Measurements from ENCODE around the gene PDLIM1. TPM values are rescaled to one million over a fixed set of nuclear protein-coding genes. Genes with fewer than 3 reads are reported as not detected.

Gene PDLIM1
- total RNA-seq, 1 donor from 2014 or later: 73.8 TPM

DNA sequence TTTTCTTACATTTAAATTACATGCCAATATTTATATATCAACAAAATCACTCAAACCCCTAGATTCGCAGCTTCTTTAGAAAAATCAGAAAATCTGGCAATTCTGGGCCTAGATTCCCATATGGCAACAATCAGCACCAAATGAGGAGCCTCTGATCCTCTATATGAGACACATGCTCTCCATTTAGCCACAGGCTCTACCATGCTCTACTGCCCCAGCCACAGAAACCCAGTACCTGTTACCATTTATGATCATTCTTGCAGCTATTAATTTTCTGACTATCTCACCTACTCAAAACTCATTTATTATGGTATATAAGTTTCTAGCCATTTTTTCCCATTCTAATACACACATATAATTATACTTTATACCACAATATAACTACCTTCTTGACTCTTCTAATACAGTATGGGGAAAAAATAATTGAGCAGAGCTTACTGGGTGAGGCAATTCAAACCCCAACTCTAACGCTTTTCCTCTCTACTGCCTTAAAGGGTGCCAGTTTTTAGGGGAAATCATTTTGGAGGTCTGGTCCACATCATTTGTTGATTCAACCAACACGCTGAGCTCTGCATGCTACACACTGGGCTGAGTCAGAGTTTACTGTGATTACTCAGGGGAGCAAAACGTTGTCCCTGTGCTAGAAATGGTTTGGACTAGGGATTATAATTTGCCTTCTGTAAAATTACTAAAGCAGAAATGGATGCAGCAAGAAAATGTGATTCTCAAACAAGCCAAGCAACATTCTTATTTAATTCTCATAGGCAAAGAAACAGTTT is 11.6 kb downstream of the PDLIM1 start:
- no peak for TF ChIP-seq CTCF (IDR thresholded peaks at IDR 0.05)
- Mint-ChIP-seq H3K36me3 (ENCODE audit: unreplicated experiment) (no peaks in the 10 kb centered on the region), H3K9me3 (ENCODE audit: unreplicated experiment) (no peaks in the 10 kb centered on the region), H3K27ac (ENCODE audit: unreplicated experiment) (peak overlapping the region; percentile 80), H3K4me1 (ENCODE audit: unreplicated experiment) (peaks cover 61% of the 10 kb centered on the region), H3K27me3 (ENCODE audit: unreplicated experiment) (no peaks in the 10 kb centered on the region), H3K4me3 (ENCODE audit: unreplicated experiment) (no peak overlapping the region)
- DNase-seq (ENCODE audit: extremely low spot score, unreplicated experiment): no peak

DNA sequence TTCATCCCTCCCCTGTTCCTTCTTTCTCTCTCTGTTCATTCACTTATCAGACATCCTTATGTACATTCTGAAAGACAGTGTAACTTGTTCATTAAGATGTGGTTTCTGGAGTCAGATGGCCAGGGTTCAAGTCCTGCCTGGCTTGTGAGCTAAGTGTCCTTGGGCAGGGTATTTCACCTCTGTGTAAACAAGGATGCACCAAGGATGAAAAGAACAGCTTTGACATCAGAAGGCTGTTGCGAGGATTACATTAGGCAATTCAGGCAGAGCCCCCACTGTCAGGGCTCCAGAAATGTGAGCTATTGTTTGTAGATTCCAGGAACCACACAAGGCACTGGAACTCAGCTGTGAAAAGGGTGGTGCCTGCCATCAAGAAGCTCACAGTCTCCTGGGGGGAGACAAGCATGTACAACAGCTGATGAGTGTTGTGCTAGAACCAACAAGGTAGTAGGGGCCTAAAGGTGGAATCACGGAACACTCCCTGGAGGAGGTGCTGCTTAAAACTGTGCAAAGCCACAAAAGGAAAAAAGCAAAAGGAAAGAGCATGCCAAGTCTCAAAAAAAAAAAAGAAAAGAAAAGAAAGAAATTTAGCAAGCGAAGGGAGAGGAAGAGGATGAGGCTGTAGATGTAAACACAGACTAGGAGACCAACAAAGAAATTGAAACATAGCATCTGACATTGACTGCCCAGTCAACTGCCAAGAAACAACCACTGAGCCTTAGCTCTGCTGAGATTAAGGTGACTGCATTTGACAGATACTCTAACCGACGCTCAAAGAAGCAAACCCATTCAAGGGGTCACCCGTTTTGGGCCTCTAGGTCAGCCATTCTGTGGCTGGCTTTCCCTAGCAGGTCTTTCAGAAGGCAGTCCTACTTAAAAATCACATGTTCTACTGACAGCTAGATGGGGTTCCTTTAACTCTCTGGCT is 12.5 kb downstream of the PDLIM1 start:
- no peak for TF ChIP-seq CTCF (IDR thresholded peaks at IDR 0.05)
- H3K27me3 Mint-ChIP-seq (ENCODE audit: unreplicated experiment): no peaks in the 10 kb centered on the region
- H3K4me3 Mint-ChIP-seq (ENCODE audit: unreplicated experiment): no peak overlapping the region
- peak overlapping the region; percentile 80 for H3K27ac Mint-ChIP-seq (ENCODE audit: unreplicated experiment)
- no peak for DNase-seq (ENCODE audit: extremely low spot score, unreplicated experiment)
- no peaks in the 10 kb centered on the region for H3K9me3 Mint-ChIP-seq (ENCODE audit: unreplicated experiment)
- H3K36me3 Mint-ChIP-seq (ENCODE audit: unreplicated experiment): no peaks in the 10 kb centered on the region
- peaks cover 70% of the 10 kb centered on the region for H3K4me1 Mint-ChIP-seq (ENCODE audit: unreplicated experiment)

DNA sequence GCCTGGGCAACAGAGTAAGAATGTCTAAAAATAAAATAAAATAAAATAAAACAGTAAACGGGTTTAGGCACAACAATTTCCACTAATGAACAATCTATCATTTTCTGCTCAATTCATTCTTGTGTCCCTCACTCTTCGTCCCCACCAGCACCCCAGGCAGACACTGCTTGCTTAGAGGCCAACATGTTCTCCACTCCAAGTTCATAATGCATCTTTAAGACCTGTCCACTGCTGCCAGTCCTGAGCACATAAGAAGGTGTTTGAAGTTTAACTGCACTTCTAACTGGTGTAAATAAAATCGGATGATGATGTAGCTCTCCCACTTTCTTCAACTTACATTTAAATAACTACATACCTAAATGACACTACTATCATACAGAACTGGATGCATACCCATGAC is 13.2 kb downstream of the PDLIM1 start:
- Mint-ChIP-seq H3K36me3 (ENCODE audit: unreplicated experiment) (no peaks in the 10 kb centered on the region), H3K9me3 (ENCODE audit: unreplicated experiment) (no peaks in the 10 kb centered on the region), H3K4me3 (ENCODE audit: unreplicated experiment) (no peak overlapping the region), H3K4me1 (ENCODE audit: unreplicated experiment) (peaks cover 76% of the 10 kb centered on the region), H3K27ac (ENCODE audit: unreplicated experiment) (peak overlapping the region; percentile 71), H3K27me3 (ENCODE audit: unreplicated experiment) (no peaks in the 10 kb centered on the region)
- TF ChIP-seq CTCF (IDR thresholded peaks at IDR 0.05): no peak
- no peak for DNase-seq (ENCODE audit: extremely low spot score, unreplicated experiment)

- Mint-ChIP-seq H3K27me3 (ENCODE audit: unreplicated experiment) (no peaks in the 10 kb centered on the region), H3K9me3 (ENCODE audit: unreplicated experiment) (no peaks in the 10 kb centered on the region), H3K36me3 (ENCODE audit: unreplicated experiment) (no peaks in the 10 kb centered on the region), H3K4me3 (ENCODE audit: unreplicated experiment) (no peak overlapping the region), H3K27ac (ENCODE audit: unreplicated experiment) (no peak overlapping the region), H3K4me1 (ENCODE audit: unreplicated experiment) (peaks cover 74% of the 10 kb centered on the region)
- TF ChIP-seq CTCF (IDR thresholded peaks at IDR 0.05): no peak
- no peak for DNase-seq (ENCODE audit: extremely low spot score, unreplicated experiment)
Observed at GRCh38 chr10:95277201-95277570, 13.6 kb downstream of the PDLIM1 start.
